ENCODE results near the gene MAPK1. TPM values are rescaled to one million over a fixed set of nuclear protein-coding genes. Genes with fewer than 3 reads are reported as not detected.
"Not testable (repeated sequence)": the region's sequence is repeated elsewhere in the genome, so short reads cannot be mapped to it uniquely, and the experiment has no call there.

Gene MAPK1
- 24.6 and 27.0 TPM in 2 replicates for total RNA-seq (2014; rRNA removed; shearing (Covaris generic))

- peak; percentile 72 for DNase-seq (ENCODE audit: low spot score)
These were observed at the start of gene MAPK1 for GRCh38 chr22:21867528-21868266. Gene MAPK1 (minus strand): TSS chr22:21867645. CDS start chr22:21867440, 205 bp downstream.

GRCh38 chr22:21916309-21916918, 49.0 kb upstream of the MAPK1 start:
- no peak for DNase-seq (ENCODE audit: low spot score)

- DNase-seq (ENCODE audit: low spot score), result no peak
These were observed 48.3 kb upstream of the MAPK1 start for GRCh38 chr22:21915624-21916308.

- DNase-seq (ENCODE audit: low spot score), result not testable (repeated sequence)
These were observed 46.7 kb upstream of the MAPK1 start for GRCh38 chr22:21914033-21914642.

GRCh38 chr22:21910367-21910766, 42.9 kb upstream of the MAPK1 start:
- not testable (repeated sequence) for DNase-seq (ENCODE audit: low spot score)

GRCh38 chr22:21909871-21910270, 42.4 kb upstream of the MAPK1 start:
- DNase-seq (ENCODE audit: low spot score), result no peak

- DNase-seq (ENCODE audit: low spot score), result no peak
These were observed 40.4 kb upstream of the MAPK1 start for GRCh38 chr22:21907638-21908522.

GRCh38 chr22:21905234-21905633, 37.8 kb upstream of the MAPK1 start:
- DNase-seq (ENCODE audit: low spot score), result not testable (repeated sequence)

GRCh38 chr22:21904250-21904789, 36.9 kb upstream of the MAPK1 start:
- no peak for DNase-seq (ENCODE audit: low spot score)

- no peak for DNase-seq (ENCODE audit: low spot score)
These were observed 35.8 kb upstream of the MAPK1 start for GRCh38 chr22:21903283-21903682.

- DNase-seq (ENCODE audit: low spot score), result no peak
These were observed 35.0 kb upstream of the MAPK1 start for GRCh38 chr22:21902296-21903087.

GRCh38 chr22:21898354-21898896, 31.0 kb upstream of the MAPK1 start:
- DNase-seq (ENCODE audit: low spot score), result no peak

GRCh38 chr22:21896951-21897513, 29.6 kb upstream of the MAPK1 start:
- no peak for DNase-seq (ENCODE audit: low spot score)

- DNase-seq (ENCODE audit: low spot score), result not testable (repeated sequence)
These were observed 28.8 kb upstream of the MAPK1 start for GRCh38 chr22:21896275-21896674.

GRCh38 chr22:21894799-21895198, 27.4 kb upstream of the MAPK1 start:
- no peak for DNase-seq (ENCODE audit: low spot score)

GRCh38 chr22:21889251-21889990, 22.0 kb upstream of the MAPK1 start:
- DNase-seq (ENCODE audit: low spot score), result no peak

- DNase-seq (ENCODE audit: low spot score), result no peak
These were observed 20.4 kb upstream of the MAPK1 start for GRCh38 chr22:21887841-21888240.

GRCh38 chr22:21883930-21884329, 16.5 kb upstream of the MAPK1 start:
- DNase-seq (ENCODE audit: low spot score), result not testable (repeated sequence)

Data from HT-29 (cell line).